Measurements from ENCODE around the gene PCCA.

Gene PCCA

DNA sequence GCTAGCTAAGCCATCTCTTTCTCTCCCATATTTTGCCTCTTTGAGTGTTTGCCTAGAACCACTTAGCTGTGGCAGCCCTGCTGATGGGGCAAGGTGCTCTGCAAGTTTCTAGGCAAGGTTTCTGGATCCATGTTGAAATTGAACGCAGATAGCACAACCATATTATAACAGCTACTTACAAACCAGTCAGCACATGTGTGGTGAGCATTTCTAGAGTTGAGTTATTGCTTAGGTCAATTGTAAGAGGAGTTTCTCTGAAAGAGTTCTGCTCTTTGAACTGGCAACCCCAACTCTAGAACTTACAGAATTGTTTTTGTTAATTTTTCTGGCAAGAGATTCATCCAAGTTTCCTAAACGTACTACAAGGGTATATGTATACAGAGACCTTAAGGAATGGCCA lies 396.4 kb downstream of the PCCA start:
- Histone ChIP-seq H3K27me3 (ENCODE audit: insufficient read depth, insufficient read length) (no peaks in the 10 kb centered on the region), H3K4me3 (ENCODE audit: insufficient read length, low read depth) (no peak overlapping the region), H3K9me3 (ENCODE audit: insufficient read depth, low read length) (no peaks in the 10 kb centered on the region), H3K9ac (ENCODE audit: insufficient read length, low read depth) (no peak overlapping the region), H3K4me1 (ENCODE audit: insufficient read depth, insufficient read length) (peaks cover 2% of the 10 kb centered on the region), H3K36me3 (ENCODE audit: insufficient read depth, insufficient read length, low read length) (no peaks in the 10 kb centered on the region)
- no peak for TF ChIP-seq ZNF274 (IDR thresholded peaks at IDR 0.05; ENCODE audit: low read depth, low read length)
- no peak for TF ChIP-seq SUZ12 (IDR thresholded peaks at IDR 0.05; ENCODE audit: extremely low read depth, insufficient read depth, insufficient read length)
- DNase-seq (ENCODE audit: low read depth, low spot score) = no peak

DNA sequence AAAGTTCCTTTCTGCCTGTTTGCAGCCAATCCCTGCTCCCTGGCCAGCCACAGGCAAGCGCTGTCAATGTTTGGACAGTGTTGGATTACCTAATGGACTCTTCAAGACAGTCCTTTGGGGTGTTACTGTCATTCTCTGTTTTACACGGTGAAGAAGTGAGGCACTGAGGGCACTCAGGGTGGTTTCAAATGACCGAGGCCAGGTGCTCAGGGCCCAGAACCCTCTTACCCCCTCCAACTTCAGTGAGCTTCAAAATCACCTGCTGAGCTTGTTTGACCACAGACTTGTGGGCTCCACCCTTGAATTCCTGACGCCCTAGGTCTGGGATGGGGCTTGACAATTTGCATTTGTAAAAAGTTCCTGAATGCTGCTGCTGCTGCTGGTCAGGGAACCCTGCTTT lies 401.8 kb downstream of the PCCA start:
- Histone ChIP-seq H3K9ac (ENCODE audit: insufficient read length, low read depth) (no peak overlapping the region), H3K4me1 (ENCODE audit: insufficient read depth, insufficient read length) (peaks cover 2% of the 10 kb centered on the region), H3K4me3 (ENCODE audit: insufficient read length, low read depth) (no peak overlapping the region), H3K36me3 (ENCODE audit: insufficient read depth, insufficient read length, low read length) (no peaks in the 10 kb centered on the region), H3K9me3 (ENCODE audit: insufficient read depth, low read length) (no peaks in the 10 kb centered on the region; the same call in 1 of the 2 replicates), H3K27me3 (ENCODE audit: insufficient read depth, insufficient read length) (no peaks in the 10 kb centered on the region)
- TF ChIP-seq YY1 (IDR thresholded peaks at IDR 0.05; ENCODE audit: insufficient read depth, insufficient read length) (no peak), SUZ12 (IDR thresholded peaks at IDR 0.05; ENCODE audit: extremely low read depth, insufficient read depth, insufficient read length) (no peak), ZNF274 (IDR thresholded peaks at IDR 0.05; ENCODE audit: low read depth, low read length) (no peak)
- peak; percentile 74 for DNase-seq (ENCODE audit: low read depth, low spot score)

DNA sequence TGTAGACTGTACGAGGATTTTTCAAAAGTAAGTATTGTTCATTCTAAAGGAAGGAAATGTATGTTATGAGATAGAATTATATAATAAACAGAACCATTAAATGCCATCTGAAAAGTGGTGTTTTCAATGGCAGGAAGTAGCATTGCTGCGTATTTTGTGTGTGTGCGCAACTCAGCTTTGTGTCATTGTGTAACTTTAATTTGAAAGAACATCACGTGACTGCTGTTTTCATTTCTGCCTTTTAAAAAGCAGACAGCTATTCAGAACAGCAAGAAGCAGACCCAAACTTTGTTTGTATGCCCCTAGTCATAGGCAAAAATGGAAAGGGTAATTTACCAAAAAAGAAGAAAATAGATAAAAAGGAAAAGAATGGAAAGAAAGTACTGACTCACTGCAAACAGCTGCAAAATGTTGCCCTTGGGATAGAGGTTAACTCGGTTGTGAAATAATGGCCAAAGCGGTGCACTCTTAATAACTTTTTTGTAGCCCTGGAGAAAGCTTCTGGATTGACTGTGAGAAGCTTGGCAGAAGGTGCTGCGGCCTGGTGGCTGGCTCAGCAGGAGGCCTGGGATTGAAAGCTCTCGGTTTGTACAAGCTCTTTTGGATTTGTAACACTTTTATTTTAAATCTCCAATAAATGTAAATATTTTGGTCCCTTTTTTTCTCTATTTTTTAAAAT lies 402.4 kb downstream of the PCCA start:
- Histone ChIP-seq H3K36me3 (ENCODE audit: insufficient read depth, insufficient read length, low read length) (no peaks in the 10 kb centered on the region), H3K9me3 (ENCODE audit: insufficient read depth, low read length) (no peaks in the 10 kb centered on the region; the same call in 1 of the 2 replicates), H3K4me1 (ENCODE audit: insufficient read depth, insufficient read length) (peaks cover 2% of the 10 kb centered on the region), H3K9ac (ENCODE audit: insufficient read length, low read depth) (peak overlapping the region; percentile 28), H3K27me3 (ENCODE audit: insufficient read depth, insufficient read length) (no peaks in the 10 kb centered on the region), H3K4me3 (ENCODE audit: insufficient read length, low read depth) (no peak overlapping the region)
- DNase-seq (ENCODE audit: low read depth, low spot score) = no peak
- no peak for TF ChIP-seq SUZ12 (IDR thresholded peaks at IDR 0.05; ENCODE audit: extremely low read depth, insufficient read depth, insufficient read length)
- no peak for TF ChIP-seq ZNF274 (IDR thresholded peaks at IDR 0.05; ENCODE audit: low read depth, low read length)
- no peak for TF ChIP-seq YY1 (IDR thresholded peaks at IDR 0.05; ENCODE audit: insufficient read depth, insufficient read length)

DNA sequence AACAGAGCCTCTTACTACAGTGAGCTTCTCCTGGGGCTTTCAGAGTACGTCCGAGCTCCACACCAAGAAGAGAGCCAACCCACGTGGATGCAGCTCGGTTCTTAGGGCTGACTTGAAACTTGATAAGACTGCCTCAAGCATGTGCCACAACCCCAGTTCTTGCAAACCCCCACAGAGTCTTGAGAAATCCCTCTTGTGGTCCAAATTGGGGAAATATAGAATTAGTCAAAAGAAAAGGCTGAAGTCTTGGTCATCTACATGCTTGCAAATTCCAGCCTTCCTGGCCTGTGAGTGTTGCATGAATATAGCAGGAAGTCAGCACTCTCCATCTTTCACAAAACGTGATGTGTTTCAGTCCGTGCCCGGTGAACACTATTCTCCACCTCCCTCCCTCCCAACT lies 404.5 kb downstream of the PCCA start:
- no peak for DNase-seq (ENCODE audit: low read depth, low spot score)
- H3K27me3 ChIP-seq (ENCODE audit: insufficient read depth, insufficient read length) = no peaks in the 10 kb centered on the region
- H3K4me3 ChIP-seq (ENCODE audit: insufficient read length, low read depth) = no peak overlapping the region
- peaks cover 2% of the 10 kb centered on the region for H3K4me1 ChIP-seq (ENCODE audit: insufficient read depth, insufficient read length)
- no peak for TF ChIP-seq ZNF274 (IDR thresholded peaks at IDR 0.05; ENCODE audit: low read depth, low read length)
- TF ChIP-seq SUZ12 (IDR thresholded peaks at IDR 0.05; ENCODE audit: extremely low read depth, insufficient read depth, insufficient read length) = no peak
- TF ChIP-seq YY1 (IDR thresholded peaks at IDR 0.05; ENCODE audit: insufficient read depth, insufficient read length) = no peak
- H3K36me3 ChIP-seq (ENCODE audit: insufficient read depth, insufficient read length, low read length) = no peaks in the 10 kb centered on the region
- H3K9ac ChIP-seq (ENCODE audit: insufficient read length, low read depth) = no peak overlapping the region
- H3K9me3 ChIP-seq (ENCODE audit: insufficient read depth, low read length) = no peaks in the 10 kb centered on the region; the same call in 1 of the 2 replicates

DNA sequence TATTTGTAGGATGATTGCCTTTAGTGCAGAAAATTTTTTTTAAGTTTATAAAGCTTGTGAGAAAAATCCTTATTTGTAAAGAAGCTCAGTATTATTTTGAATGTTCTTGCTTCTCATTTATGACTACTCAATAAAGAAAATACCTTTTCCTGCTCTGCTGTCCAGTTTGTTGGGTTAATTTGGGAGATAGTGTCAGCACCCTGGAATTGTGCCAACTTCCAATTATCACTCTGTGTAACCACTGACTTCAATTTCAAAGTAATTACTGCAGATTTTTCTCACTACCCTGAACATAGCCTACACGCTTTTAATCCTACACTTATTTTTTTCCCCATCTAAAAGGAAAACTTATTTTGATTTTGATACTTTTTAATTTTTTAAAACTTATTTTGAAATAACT lies 406.6 kb downstream of the PCCA start:
- Histone ChIP-seq H3K9ac (ENCODE audit: insufficient read length, low read depth) (no peak overlapping the region), H3K27me3 (ENCODE audit: insufficient read depth, insufficient read length) (no peaks in the 10 kb centered on the region), H3K4me3 (ENCODE audit: insufficient read length, low read depth) (no peak overlapping the region), H3K9me3 (ENCODE audit: insufficient read depth, low read length) (no peaks in the 10 kb centered on the region; the same call in 1 of the 2 replicates), H3K4me1 (ENCODE audit: insufficient read depth, insufficient read length) (no peaks in the 10 kb centered on the region), H3K36me3 (ENCODE audit: insufficient read depth, insufficient read length, low read length) (no peaks in the 10 kb centered on the region)
- TF ChIP-seq SUZ12 (IDR thresholded peaks at IDR 0.05; ENCODE audit: extremely low read depth, insufficient read depth, insufficient read length) (no peak), ZNF274 (IDR thresholded peaks at IDR 0.05; ENCODE audit: low read depth, low read length) (no peak), YY1 (IDR thresholded peaks at IDR 0.05; ENCODE audit: insufficient read depth, insufficient read length) (no peak)
- no peak for DNase-seq (ENCODE audit: low read depth, low spot score)

DNA sequence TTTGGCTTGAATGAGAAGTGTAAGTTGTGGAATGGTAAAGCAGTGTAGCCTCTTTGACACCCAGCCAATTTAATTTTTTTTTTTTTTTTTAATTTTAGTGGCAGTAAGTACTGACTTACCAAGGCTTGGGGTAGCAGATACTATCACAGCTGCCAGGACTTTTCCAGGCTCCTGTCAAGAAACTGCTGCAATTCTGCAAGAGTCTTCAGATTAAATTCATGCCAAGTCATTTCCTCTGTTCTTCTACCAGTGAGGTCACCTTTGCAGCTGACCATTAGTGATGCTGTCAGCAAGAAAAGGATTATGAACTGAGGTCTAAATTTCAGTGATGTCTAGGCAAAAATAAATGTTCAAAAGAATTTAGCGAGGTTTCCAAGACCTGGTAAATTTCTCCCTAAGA lies 408.5 kb downstream of the PCCA start:
- Histone ChIP-seq H3K27me3 (ENCODE audit: insufficient read depth, insufficient read length) (no peaks in the 10 kb centered on the region), H3K9me3 (ENCODE audit: insufficient read depth, low read length) (no peaks in the 10 kb centered on the region; the same call in 1 of the 2 replicates)
- no peak for DNase-seq (ENCODE audit: low read depth, low spot score)

DNA sequence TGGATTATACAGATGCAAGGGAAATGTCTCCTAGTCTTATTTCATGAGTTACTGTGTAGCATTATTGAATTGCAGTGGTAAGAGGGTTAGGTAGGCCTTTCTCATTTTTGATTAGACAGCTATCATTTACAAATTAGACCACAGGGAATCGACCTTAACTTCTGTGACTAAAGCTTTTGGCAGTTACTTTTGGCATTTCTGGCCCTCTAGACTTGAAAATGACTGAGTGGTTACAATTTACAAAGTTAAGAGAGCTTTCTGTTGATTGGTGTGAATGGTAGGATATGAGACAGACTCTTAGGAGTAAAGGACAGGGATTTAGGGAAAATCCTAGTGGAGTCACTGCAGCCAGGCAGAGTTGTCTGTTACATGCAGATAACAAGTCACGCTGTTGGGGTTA lies 413.6 kb downstream of the PCCA start:
- no peaks in the 10 kb centered on the region for H3K4me1 ChIP-seq (ENCODE audit: insufficient read depth, insufficient read length)
- DNase-seq (ENCODE audit: low read depth, low spot score) = no peak
- H3K27me3 ChIP-seq (ENCODE audit: insufficient read depth, insufficient read length) = peaks cover 12% of the 10 kb centered on the region
- H3K36me3 ChIP-seq (ENCODE audit: insufficient read depth, insufficient read length, low read length) = no peaks in the 10 kb centered on the region
- no peak overlapping the region for H3K9ac ChIP-seq (ENCODE audit: insufficient read length, low read depth)
- TF ChIP-seq ZNF274 (IDR thresholded peaks at IDR 0.05; ENCODE audit: low read depth, low read length) = no peak
- no peak for TF ChIP-seq YY1 (IDR thresholded peaks at IDR 0.05; ENCODE audit: insufficient read depth, insufficient read length)
- TF ChIP-seq SUZ12 (IDR thresholded peaks at IDR 0.05; ENCODE audit: extremely low read depth, insufficient read depth, insufficient read length) = no peak
- H3K4me3 ChIP-seq (ENCODE audit: insufficient read length, low read depth) = no peak overlapping the region
- H3K9me3 ChIP-seq (ENCODE audit: insufficient read depth, low read length) = no peaks in the 10 kb centered on the region

More for the DNA sequence above, 408.5 kb downstream of the PCCA start:
- Histone ChIP-seq H3K4me1 (ENCODE audit: insufficient read depth, insufficient read length) (no peaks in the 10 kb centered on the region), H3K9ac (ENCODE audit: insufficient read length, low read depth) (no peak overlapping the region), H3K36me3 (ENCODE audit: insufficient read depth, insufficient read length, low read length) (no peaks in the 10 kb centered on the region), H3K4me3 (ENCODE audit: insufficient read length, low read depth) (no peak overlapping the region)
- no peak for TF ChIP-seq ZNF274 (IDR thresholded peaks at IDR 0.05; ENCODE audit: low read depth, low read length)
